GM19324 (cell line): ENCODE results near the gene SLC34A2.
"Not testable (repeated sequence)": the region's sequence is repeated elsewhere in the genome, so short reads cannot be mapped to it uniquely, and the experiment has no call there.

ENCODE experiments used
- ATAC-seq: cut with Tn5 transposase; IDR thresholded peaks from one replicate; pipeline ENCODE4 v1.9.1; 2021; ENCODE audit warnings: mild to moderate bottlenecking, moderate library complexity; ENCODE audit not compliant: unreplicated experiment, low FRiP score

The SLC34A2 gene

GRCh38 chr4:25661441-25661840 is 5.8 kb downstream of the SLC34A2 start:
- not testable (repeated sequence) for ATAC-seq

DNA sequence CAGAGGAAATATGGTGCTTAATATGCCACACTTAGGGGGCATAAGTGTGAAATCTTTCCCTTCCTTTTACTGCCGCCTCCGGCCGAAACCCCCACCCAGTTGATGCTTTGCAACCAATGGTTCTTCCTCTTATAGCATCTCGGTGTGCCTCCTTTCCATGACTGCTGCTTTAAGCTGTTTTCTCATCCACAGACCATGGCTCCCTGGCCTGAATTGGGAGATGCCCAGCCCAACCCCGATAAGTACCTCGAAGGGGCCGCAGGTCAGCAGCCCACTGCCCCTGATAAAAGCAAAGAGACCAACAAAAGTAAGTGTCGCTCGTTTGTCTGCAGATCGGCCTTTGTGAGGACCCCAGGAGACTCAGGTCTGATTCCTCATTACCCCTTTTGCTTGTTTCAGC is 6.7 kb downstream of the SLC34A2 start:
- ATAC-seq = no peak

- no peak for ATAC-seq
These were observed 8.1 kb downstream of the SLC34A2 start for GRCh38 chr4:25663781-25664180.

DNA sequence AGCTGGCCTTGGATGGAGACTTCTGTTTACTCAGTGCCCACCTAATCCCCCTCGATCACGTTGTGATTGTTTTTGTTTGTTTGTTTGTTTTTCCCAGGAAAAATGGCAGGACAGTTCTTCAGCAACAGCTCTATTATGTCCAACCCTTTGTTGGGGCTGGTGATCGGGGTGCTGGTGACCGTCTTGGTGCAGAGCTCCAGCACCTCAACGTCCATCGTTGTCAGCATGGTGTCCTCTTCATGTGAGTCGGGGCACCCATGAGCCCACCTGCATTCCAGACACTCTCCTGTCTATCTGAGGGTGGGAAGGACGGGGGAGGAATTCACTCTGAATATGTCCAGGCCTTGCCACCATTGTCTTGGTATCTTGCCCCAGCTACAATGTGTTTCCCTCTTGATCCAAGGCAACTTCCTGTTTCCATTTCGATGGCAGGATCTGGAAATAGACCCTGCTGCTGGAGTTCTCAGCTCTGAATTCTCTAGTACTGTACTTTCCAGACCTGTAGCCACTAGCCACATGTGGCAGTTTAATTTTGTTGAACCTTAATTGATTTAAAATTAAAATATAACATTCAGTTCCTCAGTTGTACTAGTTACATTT is 10.5 kb downstream of the SLC34A2 start:
- no peak for ATAC-seq

DNA sequence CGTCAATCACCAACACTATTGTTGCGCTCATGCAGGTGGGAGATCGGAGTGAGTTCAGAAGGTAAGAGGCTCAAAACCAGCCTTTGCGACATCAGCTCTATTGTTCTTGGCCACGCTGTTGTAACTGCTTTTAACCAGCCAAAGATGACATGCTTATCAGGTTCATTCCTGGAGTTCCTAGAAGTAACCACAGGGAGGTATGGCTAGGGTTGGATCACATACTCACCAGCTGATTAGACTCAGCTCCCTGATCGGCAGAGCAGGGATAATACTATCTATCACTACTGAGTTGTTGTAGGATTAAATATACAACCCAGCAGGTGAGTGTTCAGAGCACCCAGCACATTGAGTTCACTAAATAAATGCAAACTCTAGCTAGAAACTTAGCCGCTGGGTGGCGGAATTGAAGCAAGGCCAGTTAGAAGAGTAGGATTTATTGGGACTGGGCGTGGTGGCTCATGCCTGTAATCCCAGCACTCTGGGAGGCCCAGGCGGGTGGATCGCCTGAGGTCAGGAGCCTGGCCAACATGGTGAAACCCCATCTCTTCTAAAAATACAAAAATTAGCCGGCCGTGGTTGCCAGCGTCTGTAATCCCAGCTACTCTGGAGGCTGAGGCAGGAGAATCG is 12.4 kb downstream of the SLC34A2 start:
- no peak for ATAC-seq

- no peak for ATAC-seq
These were observed 15.3 kb downstream of the SLC34A2 start for GRCh38 chr4:25670991-25671390.

DNA sequence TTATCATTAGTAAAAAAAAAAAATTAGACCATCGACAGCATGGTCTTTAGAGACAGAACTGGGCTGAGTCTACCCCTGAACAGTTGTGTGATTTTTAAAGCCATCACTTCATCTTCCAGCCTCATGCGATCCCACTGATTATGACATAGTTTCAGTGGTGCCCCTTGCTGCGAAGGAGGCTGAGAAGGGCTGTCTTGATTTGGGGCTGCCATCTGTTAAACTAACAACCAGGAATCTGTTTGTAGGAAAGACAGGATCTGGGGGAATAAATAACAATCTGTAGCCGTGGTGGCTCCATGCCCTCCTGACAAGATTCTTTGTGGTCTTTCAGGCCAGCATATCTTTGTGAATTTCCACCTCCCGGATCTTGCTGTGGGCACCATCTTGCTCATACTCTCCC is 17.1 kb downstream of the SLC34A2 start:
- ATAC-seq = no peak

DNA sequence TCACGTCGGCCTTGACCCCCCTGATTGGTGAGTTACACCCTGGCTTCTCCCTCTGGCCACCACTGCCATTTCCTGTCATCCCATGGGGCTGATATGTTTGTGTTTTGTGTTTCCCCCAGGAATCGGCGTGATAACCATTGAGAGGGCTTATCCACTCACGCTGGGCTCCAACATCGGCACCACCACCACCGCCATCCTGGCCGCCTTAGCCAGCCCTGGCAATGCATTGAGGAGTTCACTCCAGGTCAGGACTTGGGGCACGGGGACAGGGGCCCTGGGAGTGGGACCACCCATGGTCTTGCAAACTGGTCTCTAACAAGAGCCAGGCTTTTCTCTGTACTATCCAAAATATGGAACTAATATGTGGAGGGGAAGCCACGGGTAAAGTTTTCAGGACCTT is 18.7 kb downstream of the SLC34A2 start:
- no peak for ATAC-seq

DNA sequence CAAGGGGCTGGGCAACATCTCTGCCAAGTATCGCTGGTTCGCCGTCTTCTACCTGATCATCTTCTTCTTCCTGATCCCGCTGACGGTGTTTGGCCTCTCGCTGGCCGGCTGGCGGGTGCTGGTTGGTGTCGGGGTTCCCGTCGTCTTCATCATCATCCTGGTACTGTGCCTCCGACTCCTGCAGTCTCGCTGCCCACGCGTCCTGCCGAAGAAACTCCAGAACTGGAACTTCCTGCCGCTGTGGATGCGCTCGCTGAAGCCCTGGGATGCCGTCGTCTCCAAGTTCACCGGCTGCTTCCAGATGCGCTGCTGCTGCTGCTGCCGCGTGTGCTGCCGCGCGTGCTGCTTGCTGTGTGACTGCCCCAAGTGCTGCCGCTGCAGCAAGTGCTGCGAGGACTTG is 20.6 kb downstream of the SLC34A2 start:
- no peak for ATAC-seq

DNA sequence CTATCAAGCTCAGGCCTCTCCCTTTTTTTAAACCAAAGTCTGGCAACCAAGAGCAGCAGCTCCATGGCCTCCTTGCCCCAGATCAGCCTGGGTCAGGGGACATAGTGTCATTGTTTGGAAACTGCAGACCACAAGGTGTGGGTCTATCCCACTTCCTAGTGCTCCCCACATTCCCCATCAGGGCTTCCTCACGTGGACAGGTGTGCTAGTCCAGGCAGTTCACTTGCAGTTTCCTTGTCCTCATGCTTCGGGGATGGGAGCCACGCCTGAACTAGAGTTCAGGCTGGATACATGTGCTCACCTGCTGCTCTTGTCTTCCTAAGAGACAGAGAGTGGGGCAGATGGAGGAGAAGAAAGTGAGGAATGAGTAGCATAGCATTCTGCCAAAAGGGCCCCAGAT is 21.5 kb downstream of the SLC34A2 start:
- no peak for ATAC-seq

- ATAC-seq = no peak
These were observed 22.3 kb downstream of the SLC34A2 start for GRCh38 chr4:25677943-25678342.

GRCh38 chr4:25687773-25688172 is 32.1 kb downstream of the SLC34A2 start:
- no peak for ATAC-seq

DNA sequence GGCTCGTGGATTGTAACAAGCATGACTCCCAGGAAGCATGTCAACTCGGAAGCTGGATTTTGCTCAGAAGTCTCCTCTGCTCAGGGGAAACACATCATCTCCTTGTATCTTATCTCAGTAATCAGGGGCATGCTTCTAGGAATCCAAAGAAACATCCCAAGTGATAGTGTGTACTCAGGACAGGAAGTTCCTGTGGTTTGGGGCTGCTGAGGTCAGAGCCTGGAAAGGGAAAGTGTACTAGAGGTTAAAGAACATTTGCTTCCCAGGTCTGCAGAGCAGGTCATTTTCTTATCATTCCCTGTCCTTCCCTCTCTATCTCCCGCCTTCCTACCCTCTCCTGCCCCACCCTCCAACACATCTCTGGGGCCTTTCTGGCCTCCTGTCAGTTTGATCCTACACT is 38.8 kb downstream of the SLC34A2 start:
- ATAC-seq = no peak

DNA sequence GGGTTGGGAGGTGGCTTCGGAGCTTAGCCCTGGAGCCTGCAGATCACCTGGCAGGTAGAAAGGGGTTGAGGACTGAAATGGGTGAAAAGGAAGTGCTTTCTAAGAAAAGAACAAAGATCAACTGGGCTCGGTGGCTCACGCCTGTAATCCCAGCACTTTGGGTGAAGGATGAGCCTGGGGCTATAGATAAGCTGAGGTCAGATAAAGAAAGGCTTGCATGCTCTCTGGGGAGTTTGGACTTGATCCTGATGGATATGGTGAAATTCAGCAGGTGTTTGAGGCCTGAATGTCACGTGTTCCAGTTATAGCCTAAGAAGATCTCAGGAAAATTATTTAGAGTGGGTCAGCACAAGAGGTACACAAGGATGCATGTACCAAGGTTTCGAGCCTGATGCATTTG is 40.8 kb downstream of the SLC34A2 start:
- ATAC-seq = no peak

GRCh38 chr4:25697516-25697915 is 41.9 kb downstream of the SLC34A2 start:
- ATAC-seq = no peak

- ATAC-seq = no peak
These were observed 45.0 kb downstream of the SLC34A2 start for GRCh38 chr4:25700661-25701060.

GRCh38 chr4:25702848-25703247 is 47.2 kb downstream of the SLC34A2 start:
- no peak for ATAC-seq

DNA sequence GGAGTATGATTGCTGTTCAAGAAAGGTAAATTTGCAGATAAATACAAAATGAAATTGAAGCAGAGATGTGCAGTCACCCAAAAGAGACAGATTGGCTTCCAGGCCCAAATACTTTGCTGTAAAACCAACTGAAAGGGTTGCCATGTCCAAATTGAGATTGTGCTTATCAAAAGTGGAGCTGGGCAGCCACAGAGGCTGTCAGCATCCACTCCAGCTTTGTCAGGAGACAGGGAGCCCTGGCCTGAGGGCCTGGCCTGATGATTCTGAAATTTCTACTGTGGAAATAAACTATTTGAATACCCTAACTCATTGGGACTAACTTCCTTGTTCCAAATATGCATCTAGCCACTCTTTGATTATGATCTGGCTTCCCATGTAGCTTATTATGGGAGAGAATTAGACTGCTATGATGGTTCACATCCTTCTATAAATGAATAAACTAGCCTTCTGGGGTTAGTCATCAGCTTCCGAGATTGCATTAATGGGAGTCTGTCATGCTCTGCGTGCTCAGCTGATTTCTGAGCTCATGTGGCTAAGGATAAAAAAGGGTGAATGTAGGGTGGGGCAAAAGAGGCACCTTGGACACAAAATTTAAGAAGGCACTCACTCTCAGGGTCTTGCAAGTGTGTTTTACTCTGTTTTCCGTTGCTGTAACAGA is 48.2 kb downstream of the SLC34A2 start:
- ATAC-seq = no peak

- ATAC-seq = no peak
These were observed 48.9 kb downstream of the SLC34A2 start for GRCh38 chr4:25704516-25704915.

- no peak for ATAC-seq
These were observed 55.0 kb downstream of the SLC34A2 start for GRCh38 chr4:25710637-25711036.

GRCh38 chr4:25712611-25713010 is 57.0 kb downstream of the SLC34A2 start:
- no peak for ATAC-seq

DNA sequence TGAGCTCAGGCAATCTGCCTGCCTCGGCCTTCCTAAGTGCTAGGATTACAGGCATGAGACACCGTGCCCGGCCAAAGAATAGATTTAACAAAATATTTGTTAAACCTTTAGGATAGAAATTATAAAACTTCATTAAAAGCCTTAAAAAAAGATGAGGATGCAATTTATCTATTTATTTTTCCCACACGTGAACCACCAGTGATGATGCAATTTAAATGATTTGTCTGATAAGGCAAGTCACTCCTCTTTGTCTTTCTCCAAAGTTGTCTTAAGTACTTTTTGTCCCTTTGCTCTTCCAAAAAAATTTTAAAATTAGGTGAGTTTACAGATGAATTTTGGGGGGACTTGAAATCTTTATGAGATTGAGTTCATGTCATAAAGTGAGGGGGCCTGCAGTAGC is 58.2 kb downstream of the SLC34A2 start:
- no peak for ATAC-seq
